GM15510 (cell line): ENCODE measurements around the gene ARHGAP15.

Experiments
- POLR2A ChIP-seq: IDR thresholded peaks from 3 replicates; pipeline ENCODE4 v1.6.1; 2011; ENCODE audit warnings: borderline replicate concordance; ENCODE audit not compliant: insufficient read length; ENCODE audit errors: extremely low read depth

Gene ARHGAP15

DNA sequence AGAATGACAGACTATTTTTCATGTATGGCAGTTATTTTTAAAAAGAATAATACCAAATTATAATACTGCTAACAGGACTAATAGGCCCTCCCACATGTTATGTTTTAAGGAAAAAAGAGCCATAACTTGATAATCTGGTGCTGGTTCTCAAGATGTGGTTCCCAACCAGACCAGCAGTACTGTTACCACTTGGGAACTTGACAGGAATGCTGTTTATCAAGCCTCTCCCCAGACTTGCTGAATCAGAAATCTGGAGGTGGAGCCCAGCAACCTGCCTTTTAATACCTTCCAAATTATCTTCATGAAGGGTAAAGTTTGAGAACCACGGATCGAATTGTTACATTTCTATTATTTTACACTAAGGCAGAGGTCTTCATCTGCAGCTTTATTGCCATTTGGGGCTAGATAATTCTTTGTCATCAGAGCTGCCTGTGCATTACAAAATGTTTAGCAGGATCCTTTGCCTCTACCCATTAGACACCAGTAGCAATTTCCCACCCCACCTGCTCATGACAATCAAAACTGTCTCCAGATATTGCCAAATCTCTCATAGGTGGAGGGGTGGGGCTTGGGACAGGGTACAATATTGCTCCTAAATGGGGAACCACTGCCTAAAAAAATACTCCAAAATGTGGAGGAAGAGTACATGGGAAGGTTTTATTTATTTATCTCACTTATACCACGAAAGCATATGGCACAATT lies 629.6 kb downstream of the ARHGAP15 start:
- TF ChIP-seq POLR2A = no peak

DNA sequence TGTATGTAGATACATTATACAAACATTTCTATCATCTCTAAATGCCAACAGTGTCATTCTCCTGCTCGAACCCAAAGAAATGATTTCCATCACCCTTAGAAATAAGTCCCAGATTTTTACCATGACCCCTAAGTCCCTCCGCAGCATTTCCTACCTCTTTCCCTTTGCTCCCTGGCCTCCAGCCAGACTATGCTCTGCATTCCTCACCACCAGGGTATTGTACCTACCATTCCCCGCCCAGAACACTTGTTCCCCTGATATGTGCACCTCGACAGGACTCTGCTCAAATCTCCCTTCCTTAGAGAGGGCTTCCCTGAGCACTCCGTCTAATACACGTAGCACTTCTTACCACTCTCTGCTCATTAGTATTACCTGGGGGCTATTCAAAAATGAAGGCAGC lies 630.2 kb downstream of the ARHGAP15 start:
- TF ChIP-seq POLR2A = no peak

DNA sequence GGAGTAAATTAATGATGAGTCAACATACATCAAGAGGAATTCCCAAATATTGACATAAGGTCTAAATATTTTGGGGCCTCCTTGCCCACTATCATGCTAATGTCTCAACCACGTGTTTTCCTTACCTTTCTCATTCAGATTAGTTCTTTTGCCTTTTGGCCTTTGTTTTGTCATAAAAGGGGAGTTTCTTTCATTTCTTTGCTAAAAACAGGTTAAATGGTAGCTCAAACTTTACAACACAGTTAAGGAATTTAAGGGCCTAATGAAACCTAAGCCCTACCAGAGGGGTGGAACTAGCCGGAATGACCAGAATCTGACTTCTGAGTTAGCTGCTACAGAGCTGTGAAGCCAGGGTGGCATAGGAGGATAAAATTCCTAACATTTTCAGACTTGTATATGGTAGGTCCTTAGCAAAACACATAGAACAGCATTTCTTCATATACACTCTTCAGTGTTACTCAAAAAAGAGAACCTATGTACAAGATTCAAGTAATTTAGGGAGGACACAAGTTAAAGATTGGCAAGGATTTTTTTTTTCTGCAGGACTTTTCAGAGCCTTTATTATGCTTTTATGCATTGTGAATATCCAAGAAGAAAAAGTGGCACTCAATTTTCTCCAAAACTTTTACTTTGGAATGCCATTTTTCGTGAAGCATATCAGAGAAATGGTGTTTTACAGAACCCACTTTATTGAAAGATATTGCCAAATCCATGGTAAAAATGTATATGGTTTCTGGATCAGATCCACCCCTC lies 633.1 kb downstream of the ARHGAP15 start:
- no peak for TF ChIP-seq POLR2A

DNA sequence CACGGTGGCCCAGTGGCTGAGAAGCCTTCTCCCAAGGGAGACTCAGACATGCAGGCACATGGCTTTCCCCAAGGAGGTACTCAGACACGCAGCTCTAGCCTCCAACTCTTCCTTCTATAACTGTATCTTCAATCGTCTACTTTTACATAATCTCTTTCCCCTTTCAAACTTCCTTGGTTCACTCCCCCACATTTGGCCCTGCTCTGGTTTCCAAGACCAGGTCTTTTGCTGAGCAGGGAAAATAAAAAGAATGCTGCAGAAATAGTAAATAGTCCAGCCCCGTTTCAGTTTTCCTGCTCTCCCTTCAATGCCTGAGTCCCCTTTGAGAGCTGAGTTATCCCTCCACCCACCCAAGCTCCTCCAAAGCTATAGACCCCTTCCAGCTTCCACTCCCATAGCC lies 635.0 kb downstream of the ARHGAP15 start:
- no peak for TF ChIP-seq POLR2A

DNA sequence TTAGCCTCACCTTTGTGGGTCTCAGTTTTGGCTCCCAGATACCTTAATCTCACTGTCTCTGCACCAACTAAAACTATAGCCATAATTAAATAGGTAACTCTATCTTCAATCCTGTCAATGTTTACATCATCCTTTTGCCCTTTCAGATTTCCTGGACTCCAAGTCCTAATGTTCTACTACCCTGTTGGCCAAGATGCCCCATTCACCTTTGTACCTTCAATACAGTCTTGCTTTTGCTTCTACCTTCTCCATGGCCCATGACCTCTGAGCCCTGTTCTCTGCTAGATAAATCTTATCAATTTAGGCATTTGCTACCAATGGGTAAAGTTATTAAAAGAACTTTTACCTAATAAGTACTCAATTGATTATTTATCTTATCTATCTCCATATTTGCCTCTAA lies 635.5 kb downstream of the ARHGAP15 start:
- no peak for TF ChIP-seq POLR2A

DNA sequence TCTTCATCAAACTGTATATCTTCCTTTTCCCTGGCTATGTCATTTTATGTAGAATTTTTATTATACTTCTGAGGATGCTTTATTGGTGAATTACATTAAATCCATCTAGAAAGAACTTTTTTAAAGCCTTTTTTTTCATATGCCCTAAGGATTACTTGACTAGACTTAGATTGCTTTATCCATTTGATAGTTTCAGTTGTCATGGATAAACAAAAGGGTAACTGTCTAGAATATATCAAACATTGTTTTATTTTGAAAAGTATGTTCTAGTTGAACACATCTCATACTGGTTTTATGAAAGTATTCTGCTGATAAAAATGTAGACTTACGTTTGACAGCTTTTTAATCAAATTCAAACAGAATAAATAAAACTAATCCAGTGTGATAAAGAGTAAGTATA lies 639.8 kb downstream of the ARHGAP15 start:
- TF ChIP-seq POLR2A = no peak

DNA sequence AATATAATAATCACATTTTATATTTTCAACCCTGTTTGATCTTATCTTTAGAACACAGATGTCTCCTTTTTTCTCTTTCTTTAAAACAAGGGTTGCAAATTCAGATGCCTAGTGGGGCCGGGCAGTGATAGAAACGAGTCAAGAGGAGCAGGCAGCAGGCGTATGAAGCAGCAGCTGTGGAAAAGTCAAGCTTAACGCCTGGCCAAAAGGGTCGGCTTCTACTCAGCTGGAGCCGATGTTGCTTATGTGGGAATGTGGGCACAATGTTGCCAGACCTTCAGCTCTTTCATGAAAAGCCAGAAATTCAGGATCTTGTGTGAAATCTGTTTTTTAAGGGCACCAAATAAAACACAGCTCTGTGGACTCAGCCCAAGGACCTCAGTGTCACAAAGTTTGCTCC lies 642.7 kb downstream of the ARHGAP15 start:
- TF ChIP-seq POLR2A = no peak

DNA sequence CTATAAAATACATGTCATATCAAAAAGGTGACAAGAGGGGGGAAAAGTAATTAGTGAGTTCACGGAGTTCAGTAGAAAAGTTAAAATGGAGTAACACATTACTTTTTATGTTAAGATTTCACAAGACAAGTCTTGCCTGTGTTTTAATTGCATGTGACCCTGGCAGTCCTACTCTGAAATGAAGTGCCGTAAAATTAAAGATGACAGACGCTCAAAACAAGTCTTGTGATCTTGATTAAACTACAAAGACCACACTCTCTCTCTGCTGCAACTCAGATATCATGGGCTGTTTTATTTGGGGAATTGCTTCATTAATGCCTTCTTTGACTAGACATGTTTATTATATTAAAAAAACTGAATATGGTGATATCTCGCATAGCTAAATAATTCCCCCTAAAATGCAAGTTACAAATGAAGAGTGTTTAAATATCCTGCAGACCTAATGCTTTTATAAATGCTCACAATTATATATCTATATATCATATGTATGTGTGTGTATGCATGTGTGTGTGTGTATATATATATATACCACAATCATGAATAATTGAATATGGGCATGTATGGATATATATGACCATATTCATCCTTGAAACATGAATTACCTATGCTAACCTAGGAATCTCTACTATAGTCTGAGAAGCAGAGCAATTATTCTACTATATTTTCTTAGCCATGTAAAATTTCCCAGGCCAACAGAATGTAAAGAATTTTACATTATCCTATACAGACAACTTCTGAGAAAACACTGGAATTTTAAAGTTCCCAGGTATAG lies 647.5 kb downstream of the ARHGAP15 start:
- no peak for TF ChIP-seq POLR2A

DNA sequence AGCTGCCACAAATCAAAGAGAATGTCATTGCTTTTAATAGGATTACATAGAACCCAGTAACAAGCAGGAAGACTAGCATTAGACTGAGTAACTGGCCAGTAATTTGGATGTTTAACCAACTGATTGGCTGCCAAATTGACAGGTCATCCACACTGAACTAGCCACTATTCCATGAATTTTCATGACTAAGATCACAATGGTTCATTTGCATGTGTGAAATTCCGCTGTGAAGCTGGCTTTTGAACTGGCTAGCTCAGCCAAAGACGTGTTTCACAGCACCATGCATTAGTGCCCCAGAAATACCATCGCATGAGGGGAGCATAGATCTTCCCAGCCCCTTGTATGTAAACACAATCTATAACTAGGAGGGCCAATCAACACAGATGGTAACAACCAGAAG lies 649.8 kb downstream of the ARHGAP15 start:
- no peak for TF ChIP-seq POLR2A

DNA sequence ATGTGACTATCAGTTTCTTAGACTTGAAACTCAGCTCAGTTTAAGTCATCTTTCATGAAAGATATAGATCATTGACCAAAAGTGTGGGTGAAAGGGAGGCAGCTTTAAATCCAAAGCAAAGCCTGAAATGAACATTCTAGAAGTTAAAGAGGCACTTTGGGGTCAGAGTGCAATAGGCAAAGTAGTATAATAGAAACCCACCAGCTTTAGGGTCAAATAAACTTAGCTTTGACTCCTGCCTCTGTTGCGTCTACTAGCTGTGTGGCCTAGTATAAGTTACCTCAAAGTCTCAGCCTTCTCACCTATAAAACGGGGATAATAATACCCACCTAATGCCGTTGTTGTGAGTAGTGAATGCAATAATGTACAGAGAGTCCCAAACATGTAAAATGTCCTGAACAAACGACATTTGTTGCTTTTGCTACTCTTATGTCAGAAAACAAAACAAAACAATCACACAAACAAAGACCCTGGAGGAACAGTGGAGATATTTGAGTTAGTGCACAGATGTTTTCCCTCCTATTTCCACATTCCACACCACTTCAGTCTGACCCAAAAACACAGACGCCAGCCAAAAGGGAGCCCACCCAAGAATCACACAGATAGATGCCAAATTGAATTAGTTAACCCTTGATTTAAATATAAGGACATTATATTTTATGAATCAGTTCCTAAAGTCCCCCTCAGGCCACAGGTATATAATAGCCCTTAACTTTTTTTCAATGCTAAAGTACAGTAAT lies 657.0 kb downstream of the ARHGAP15 start:
- TF ChIP-seq POLR2A = no peak

DNA sequence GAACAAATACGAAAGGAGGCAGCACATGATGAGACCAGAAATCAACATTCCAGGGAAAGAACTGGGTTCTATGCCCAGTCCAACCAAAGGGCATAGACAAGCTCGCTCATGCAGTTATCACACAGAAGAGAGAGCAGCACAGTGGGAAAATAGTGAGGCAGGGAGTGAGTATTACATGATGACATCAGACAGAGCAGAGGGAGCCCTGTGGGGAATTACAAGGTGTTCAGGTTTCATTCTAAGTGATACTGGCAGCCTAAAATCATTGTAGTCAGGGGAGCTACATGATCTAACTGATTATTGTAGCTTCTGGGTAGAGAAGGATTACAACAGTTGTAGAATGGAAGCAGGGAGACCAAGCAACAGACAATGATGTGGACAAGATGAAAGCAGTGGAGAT lies 658.5 kb downstream of the ARHGAP15 start:
- no peak for TF ChIP-seq POLR2A

DNA sequence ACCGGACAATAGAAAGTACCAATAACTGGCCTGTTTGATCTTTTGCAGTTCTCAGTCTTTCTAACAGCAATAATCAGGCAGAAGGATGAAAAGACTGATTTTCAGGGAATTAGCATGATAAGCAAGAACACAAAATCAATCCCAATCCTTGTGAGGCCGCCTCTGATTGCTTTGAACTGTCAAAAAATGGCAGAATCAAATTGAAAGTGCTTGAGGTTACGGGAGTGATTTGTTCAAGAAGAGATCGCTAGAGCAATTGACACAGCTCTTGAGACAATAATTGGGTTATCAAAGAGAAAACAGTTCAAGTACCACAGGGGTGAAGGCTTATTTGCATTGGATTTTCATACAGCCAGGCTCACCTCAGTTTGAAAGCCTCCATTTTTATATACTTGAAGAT lies 663.4 kb downstream of the ARHGAP15 start:
- TF ChIP-seq POLR2A = no peak

DNA sequence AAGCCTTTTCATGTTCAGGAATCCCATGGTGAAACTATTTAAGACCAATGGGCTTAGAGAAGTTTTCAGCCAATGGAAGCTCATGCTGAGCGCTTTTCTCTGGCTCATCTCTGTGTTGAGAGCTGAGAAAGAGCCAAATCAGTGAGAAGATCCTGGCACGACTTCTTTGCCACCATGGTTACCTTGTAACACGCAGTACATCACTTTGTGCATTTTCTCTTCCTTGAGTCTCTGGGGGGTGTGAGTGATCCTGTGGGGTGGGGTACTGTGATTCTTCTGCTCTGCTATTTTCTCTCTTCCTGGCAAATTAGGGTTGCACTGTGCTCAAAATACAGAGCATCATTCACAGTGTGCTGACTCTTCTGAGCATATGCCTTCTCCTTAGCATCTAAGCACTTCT lies 664.2 kb downstream of the ARHGAP15 start:
- no peak for TF ChIP-seq POLR2A

DNA sequence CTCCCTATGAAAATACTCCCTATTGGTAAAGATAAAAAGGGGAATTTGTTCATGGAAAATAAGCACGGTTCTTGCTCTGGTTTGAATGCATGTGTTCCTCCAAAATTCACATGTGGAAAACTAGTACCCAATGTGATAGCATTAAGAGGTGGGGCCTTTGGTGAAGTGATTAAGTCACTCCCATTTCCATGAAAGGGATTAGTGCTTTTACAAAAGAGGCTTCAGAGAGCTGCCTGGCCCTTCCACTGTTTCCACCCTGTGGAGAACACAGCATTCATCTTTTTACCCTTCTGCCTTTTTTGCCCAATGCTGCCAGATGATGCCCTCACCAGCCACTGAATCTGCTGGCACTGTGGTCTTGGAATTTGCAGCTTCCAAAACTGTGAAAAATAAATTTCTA lies 666.8 kb downstream of the ARHGAP15 start:
- no peak for TF ChIP-seq POLR2A

DNA sequence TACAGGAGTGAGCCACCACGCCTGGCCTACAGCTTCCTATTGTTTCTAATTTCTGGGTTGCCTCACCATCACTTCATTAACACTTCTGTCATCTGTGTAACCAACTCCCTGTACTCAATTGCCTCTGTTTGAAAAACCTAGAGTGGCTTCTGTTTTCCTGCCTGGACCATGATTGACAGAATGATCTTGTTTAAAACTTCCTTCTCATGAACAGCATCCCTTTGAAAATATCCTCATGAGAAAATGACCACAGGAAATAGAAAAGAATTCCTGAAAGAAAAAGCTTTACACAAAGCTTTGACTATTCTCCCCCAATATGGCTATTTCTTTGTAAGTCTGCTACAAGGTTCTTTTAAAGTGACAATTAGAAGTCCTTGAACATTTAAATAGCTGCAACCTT lies 672.3 kb downstream of the ARHGAP15 start:
- TF ChIP-seq POLR2A = no peak
